GM13977 (cell line): Measurements from ENCODE around the gene DROSHA.

Source experiments
- DNase-seq: peaks from one replicate; pipeline ENCODE4 v3.0.0; 2012; ENCODE audit warnings: low spot score
- CTCF ChIP-seq: IDR thresholded peaks from 2 replicates; pipeline ENCODE4 v1.5.1; 2012; ENCODE audit warnings: mild to moderate bottlenecking, control low read depth; ENCODE audit not compliant: insufficient read depth; ENCODE audit errors: extremely low read depth, missing control alignments
- in situ Hi-C: fragments of 300-500 bp; cut with MboI; formaldehyde crosslinking; loops from one replicate; pipeline ENCODE4 v1.12.0; 2022; ENCODE audit warnings: low sequenced_read_pairs, low pct_unique_long_range_greater_than_20kb, mixed read lengths, inconsistent platforms; ENCODE audit not compliant: unreplicated experiment

The DROSHA gene

GRCh38 chr5:31385774-31386537 lies 145.9 kb downstream of the DROSHA start:
- in situ Hi-C loops, result no loop called here
- no peak for TF ChIP-seq CTCF
- DNase-seq, result no peak

DNA sequence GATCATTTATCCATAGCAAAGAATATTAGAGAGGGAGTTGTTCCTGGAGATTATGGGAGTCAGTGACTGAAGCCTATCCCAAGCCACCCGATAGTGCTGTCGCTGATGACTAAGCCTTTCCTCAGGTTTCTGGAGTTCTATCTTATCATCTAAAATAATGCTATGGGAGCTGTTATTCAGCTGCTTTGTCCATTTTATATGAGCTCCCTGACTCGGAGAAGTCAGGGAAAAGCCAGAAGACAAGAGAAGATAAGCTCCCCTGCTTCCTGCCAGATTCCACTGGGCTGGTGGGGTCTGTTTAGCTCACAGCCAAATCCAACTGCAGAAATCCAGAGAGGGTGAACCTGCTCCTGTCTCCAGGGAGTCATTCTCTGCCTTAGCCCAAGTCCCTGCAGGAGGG lies 148.2 kb downstream of the DROSHA start:
- in situ Hi-C loops, result no loop called here
- no peak for TF ChIP-seq CTCF
- no peak for DNase-seq

DNA sequence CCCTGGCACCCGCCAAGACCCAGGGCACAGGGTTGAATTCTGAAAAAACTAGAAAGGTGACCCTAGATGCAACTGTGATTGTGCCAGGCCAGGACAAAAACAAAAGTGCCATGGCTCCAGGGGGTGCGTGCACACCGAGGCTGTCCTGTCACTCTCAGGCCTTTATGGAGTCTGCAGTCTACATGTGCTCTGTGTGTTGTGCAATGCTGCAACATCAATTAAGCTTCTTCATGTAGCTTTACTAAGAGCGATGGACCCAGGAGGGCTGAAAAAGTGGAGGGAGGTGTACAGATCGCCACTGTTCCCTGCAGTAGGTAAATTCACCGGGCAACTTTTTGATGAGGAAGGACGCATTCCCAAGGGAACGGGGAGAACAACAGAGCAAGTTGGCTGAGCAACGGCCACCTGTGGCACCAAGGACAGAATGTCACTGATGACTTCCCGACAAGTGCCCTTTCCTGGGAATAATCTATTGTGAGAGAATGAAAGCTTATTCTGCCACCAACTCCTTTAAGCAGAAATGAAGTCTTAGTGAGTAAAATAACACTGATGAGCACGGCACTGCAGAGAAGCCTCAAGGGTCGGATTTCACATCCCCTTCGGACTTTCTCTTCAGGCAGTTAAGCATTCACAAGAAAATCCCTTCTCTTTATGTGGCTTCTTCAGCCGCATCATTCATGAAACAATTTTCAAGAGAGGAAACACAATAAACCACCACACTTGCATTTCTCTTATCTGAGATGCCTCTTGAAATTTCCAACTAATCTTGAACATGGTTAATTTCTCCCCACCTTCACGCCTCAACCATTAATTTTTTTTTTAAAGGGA lies 149.6 kb downstream of the DROSHA start:
- in situ Hi-C loops, result no loop called here
- peak; percentile 51 for DNase-seq
- TF ChIP-seq CTCF, result no peak

DNA sequence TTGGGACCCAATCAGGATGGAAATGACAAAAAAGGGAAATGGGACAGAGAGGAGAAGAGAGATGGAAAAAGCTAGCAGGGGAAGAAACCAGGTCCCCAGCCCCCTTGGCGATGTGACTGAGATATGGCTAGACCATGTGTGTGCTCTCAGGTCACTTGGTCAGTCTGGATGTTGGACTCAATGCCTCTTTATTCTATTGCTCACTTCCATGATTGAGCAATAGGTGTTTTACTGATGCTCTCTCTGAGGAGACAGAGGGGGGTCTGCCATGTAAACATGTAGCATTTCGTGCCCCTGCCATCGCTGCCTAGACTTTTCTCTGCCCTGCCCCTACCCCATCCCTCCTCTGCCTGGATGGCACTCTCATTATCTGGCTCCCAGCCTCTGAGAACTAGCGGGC lies 150.6 kb downstream of the DROSHA start:
- in situ Hi-C loops, result no loop called here
- no peak for DNase-seq
- TF ChIP-seq CTCF, result no peak

GRCh38 chr5:31380049-31380448 lies 151.8 kb downstream of the DROSHA start:
- no peak for DNase-seq
- TF ChIP-seq CTCF, result no peak
- in situ Hi-C loops, result no loop called here

GRCh38 chr5:31378838-31379237 lies 153.1 kb downstream of the DROSHA start:
- no peak for TF ChIP-seq CTCF
- in situ Hi-C loops, result no loop called here
- no peak for DNase-seq
